GM19438 (cell line): ENCODE measurements around the gene RAPGEF5.

ENCODE experiments used
- ATAC-seq: cut with Tn5 transposase; IDR thresholded peaks from one replicate; pipeline ENCODE4 v1.9.1; 2021; ENCODE audit warnings: low read depth; ENCODE audit not compliant: unreplicated experiment

Gene RAPGEF5

GRCh38 chr7:22200238-22200637 is 156.7 kb downstream of the RAPGEF5 start:
- ATAC-seq: no peak

DNA sequence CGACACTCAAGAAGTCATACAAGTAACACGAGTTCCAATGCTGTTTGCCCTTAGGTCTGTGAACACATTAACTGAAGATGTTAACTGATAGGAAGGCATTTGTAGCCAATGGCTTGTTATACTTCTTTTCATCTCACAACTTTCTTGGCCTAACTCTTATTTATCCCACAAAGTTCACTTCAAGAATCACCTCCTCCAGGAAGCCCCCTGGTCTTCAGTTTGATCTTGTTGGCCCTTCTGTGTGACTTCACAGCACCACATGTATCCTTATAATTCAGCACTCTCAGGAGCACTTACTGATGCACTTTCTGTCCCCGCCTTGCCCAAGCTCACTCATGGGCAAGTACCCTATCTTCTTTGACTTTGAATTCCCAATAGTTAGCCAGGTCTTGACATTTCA is 159.6 kb downstream of the RAPGEF5 start:
- no peak for ATAC-seq

DNA sequence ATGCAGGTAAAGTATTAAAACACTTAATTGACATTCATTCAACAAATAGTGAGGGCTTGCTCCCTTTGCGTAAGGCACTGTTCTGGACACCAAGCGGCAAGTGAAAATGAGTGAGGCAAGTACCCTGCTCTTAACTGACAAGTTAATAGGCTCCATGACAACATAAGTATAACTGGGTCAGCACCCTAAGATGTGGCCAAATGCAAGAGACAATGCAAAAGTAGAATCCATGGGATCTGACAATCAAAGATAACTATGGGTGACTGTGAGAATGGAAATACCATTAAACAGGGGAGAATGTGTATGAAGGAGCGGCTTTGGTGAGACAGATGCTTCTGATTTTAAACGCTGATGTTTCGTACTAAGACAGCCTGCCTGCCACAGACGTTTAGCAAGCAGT is 160.5 kb downstream of the RAPGEF5 start:
- no peak for ATAC-seq

DNA sequence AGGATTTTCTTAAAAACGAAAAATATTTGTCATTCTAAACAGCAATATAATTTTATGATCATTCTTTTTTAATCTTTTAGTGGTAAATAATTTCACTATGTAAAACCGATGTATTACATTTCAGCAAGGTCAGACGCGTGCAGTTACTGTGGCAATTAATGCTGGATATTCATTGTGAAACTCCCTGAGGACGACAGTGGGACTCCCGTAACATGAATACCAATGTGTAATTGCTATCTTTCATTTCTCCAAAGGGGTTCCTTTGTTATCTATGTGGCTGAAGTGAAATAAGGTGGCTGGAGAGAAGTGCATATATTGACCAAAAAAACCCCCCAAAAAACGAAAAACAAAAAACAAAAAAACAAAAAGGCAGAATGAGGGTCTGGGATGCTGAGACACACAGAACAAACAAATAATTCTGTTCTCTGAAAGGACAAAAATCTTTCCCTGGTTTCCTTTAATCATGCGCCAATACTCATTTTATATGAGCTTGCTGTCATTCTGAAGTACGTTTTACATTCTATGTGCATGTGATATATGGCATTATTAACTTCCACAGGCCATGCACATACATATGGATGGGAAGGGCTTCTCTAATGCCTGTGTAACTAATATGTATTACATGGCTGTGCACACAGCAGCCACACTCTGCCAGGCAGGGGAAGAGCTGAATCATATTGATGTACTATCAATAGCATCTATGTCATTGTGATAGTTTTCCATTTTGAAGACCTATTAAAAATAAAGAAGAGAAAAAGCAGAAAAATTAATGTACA is 161.4 kb downstream of the RAPGEF5 start:
- no peak for ATAC-seq

DNA sequence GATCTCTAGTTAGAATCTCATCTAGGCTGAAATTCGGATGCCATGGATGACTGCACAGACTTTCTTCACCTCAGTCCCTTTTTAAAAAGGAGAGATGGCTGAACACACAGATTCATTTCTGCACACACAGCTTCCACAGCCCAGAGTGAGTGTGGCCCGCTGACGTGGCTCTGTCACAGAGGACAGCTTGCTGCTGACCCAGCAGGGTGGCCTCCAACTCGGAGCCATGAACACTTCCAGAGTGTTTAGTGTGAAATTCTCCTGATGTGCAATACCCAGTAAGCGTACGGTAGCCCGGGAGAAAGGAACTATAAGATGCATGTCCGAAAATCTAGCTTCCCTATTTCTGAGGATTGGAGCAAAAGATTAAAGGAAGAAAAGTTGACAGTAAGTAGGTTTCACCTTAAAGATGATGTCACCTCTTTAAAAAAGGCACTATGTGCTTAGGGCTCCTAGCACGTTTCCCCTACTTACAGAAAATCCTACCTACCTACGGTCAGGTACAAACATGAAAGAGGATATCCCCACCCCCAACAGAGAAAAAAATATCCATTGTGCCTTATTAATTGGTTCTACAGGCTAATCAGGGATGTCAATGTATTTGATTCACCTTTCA is 162.2 kb downstream of the RAPGEF5 start:
- ATAC-seq: no peak

DNA sequence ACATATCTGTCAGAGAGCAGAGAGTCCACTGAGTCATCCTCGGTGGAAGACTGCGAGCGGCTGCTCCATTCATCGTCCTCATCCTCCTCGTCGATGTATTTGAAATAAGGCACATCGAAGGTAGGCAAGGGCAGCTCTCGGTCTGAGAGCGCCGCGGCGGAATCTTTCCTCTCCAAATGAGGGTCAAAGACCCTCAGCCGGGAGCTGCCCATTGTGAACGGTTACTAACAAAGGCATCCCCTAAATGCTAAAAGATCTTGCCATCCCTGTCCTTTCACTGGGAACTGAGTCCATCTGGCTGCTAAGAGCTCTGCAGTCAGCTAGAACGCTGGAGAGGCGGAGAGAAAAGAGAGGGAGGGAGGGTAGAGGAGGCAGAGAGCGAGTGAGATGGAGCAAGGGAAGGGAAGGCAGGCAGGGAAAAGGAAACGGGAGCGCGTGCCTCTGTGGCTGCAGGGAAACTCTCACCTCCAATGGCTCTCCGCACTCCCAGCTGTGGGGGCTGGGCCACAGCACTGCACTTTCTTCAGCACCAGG is 163.4 kb downstream of the RAPGEF5 start:
- ATAC-seq: no peak

DNA sequence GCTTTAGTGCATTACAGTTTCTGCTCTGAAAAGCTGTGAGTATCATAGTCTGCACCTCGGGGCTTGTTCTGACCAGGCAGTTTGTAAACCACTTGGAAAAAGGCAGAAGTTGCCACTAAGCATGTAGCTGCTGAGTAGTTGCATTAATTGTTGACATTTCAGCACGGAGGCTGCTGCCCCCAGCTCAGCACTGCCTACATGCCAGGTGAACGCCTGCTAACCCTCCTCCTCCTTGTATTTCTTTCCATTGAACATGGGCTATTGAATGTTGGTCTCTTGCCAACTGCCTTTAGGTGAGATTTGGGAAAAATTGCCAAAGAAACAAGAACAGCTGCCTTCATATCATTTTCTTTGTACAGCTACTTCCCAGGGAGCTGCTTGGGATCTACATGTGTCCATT is 164.2 kb downstream of the RAPGEF5 start:
- no peak for ATAC-seq

DNA sequence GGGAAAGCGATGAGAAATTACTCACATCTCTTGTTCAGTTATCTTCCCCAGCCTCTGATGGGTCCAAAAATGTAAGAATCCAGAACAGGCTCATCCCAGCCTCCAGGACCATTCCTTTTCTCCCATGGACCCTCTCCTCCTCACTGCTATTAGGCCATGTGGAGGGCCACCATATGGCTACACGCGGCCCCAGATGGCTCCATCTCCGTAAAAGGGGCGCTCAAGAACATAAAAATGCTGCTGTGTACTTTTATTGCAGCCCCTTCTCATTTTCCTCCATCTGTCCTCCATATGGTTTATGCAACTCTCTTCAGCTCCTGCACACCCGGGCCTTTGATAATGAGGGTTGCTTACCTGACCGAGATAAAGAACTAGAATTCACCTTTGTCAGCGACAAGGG is 166.2 kb downstream of the RAPGEF5 start:
- ATAC-seq: no peak

GRCh38 chr7:22189741-22190140 is 167.2 kb downstream of the RAPGEF5 start:
- ATAC-seq: no peak

DNA sequence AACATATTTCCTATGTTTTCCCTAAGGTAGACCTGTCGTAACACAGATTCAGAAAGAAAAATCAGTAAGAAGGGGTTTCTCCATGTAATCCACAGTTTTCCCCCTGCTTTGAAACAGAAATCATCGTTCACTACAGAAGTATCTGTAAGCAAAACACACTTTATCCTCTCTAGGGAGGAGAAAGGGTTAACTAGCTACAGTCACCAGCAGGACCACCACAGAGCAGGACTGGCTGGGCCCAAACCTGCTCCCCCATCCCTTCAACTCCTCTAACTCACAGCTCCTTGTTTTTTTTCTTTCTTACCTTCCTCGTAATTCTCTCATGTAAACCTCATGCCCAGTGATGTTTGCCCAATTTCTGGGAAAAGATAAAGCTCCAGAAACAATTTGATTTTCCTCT is 167.7 kb downstream of the RAPGEF5 start:
- no peak for ATAC-seq

- ATAC-seq: no peak
These were observed 169.1 kb downstream of the RAPGEF5 start for GRCh38 chr7:22187691-22188348.

- no peak for ATAC-seq
These were observed 171.4 kb downstream of the RAPGEF5 start for GRCh38 chr7:22185559-22185958.

- ATAC-seq: no peak
These were observed 172.3 kb downstream of the RAPGEF5 start for GRCh38 chr7:22184549-22185199.

DNA sequence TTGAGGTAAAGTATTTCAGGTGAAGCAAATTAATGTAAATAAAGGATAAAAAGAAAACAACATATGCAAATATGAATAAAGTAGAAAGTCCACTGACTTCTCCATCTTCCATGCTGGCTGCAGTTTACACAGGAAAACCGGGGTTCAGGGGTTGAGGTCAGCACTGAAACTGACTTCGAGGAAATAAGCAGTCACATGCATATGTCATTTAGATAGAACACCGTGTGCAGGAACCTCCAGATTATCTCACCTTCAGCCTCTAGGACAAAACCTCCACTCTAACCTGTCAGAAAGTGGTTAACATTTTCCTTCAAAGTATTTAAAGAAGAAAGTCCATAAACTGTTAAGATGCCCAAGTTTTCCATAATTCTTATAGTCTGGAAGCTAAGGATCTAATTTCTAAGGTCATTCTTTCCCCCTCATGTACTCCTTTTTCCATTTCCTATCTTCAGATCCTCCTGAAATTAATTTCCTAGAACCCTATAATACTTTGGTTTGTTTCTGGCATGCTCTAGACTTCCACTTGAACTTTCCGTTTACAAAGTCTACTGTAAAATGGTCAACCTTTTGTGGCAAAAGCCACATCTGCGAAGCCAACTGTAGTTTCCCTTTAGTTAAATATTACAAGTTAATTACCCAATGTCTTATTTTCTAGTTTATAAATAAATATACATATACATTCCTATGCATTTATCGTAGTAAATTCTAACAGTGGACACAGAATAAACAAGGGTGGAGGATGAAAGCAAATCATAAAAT is 173.3 kb downstream of the RAPGEF5 start:
- peak; percentile 49 for ATAC-seq

DNA sequence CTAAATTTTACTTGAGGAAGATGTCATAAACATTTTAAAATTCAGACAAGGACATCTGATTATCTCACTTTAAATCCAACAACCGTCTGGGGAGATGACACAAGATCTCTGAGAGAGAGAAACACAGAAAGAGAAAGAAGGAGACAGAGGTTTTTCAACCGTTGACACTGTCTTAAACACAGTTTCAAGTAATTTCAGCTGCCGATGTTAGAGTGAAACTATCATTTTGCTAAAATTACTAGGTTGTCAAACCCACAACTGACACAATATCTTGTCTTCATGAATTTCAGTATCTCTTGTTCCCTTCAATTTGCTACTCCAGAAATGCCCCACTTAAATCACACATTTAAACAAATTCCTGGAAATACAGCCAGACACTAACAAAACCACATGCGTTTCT is 174.8 kb downstream of the RAPGEF5 start:
- ATAC-seq: no peak

DNA sequence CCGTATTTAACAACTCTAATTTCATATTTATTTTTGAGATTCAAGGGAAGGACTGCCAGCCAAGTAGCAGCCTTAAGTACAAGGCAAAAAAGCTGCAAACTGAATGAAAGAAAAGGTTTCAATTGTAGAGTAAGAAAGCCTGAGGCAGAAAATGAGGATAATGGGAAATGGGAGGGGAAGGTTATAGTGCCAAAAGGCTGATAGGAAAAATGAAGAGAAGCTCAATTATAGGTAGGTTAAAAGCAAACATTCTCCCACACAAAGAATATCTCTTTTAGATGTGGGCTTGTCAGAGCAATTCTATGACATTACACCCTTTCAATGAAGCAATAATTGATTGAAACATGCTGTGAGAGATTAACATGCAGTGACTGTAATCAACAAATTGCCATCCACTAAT is 175.3 kb downstream of the RAPGEF5 start:
- ATAC-seq: no peak

DNA sequence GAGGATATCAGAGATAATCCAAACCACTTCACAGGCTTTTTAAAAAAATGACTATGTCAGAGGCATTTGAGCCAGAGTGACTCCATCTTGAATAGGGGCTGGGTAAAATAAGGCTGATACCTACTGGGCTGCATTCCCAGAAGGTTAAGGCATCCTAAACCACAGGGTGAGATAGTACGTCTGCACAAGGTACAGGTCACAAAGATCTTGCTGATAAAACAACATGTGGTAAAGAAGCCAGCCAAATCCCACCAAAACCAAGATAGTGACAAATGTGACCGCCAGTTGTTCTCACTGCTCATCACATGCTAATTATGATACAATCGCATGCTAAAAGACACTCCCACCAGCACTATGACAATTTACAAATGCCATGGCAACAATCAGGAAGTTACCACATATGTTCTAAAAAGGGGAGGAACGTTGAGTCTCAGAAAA is 177.5 kb downstream of the RAPGEF5 start:
- ATAC-seq: no peak

GRCh38 chr7:22178735-22179134 is 178.2 kb downstream of the RAPGEF5 start:
- ATAC-seq: no peak

- no peak for ATAC-seq
These were observed 180.1 kb downstream of the RAPGEF5 start for GRCh38 chr7:22176791-22177412.

DNA sequence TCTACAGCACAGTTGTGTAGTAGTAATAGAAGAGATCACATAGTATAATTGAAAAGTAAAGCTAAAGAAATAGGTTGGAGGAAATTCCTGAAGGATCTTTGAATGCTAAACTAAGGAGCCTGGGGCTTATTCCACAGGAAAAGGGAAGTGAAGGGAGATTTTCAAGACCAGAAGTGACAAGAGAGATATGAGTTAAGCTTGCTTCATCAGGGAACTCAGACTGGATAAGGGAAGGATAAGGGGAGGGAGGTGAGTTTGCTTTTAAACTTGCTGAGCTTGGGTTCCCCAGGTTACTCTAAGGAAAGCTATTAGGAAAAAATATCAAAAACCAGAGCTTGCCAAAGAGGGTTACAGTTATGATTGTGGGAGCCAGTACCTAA is 182.4 kb downstream of the RAPGEF5 start:
- no peak for ATAC-seq
